Suppressor macrophage (primary cell): ENCODE results near the gene FUOM.

Experiments
- DNase-seq, 4 experiments: peaks; one replicate each; pipeline ENCODE4 v3.0.0-alpha.2; 2020 to 2022

The FUOM gene

GRCh38 chr10:133366751-133367150, 8.9 kb upstream of the FUOM start:
- no peak for DNase-seq

GRCh38 chr10:133366130-133366478, 8.3 kb upstream of the FUOM start:
- no peak for DNase-seq

DNA sequence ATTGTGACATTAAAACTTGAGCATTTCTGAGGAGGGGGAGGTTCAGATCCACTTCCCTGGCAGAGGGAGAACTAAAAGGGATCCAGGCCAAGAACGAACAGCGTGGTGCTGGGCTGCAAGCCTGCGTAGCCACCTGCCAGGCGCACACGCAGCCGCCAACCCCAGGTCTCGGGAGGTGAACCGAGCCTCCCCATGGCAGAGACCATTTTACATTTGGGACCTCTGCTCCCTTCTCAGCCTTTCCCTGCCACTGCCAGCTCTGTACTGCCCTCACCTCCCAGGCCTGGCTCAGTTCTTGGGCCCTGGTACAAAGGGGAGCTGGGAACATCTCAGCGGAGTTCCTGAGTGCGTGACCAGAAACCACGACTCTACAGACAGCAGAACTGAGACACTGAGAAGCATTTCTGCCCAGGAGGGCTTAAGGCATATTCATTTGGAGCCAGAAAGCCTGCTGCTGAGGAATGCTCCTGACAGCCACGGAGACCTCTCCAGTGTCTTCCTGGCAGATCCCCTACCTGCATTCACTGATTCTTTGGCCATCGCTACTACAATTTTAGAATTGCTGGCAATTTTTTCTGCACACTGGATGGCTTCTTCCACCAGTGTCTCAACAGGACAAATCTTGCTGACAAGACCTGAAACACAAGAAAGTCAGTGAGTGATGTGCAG, 7.8 kb upstream of the FUOM start:
- no peak for DNase-seq

GRCh38 chr10:133364645-133365431, 7.0 kb upstream of the FUOM start:
- no peak for DNase-seq

GRCh38 chr10:133362846-133363245, 5.0 kb upstream of the FUOM start:
- no peak for DNase-seq

- no peak for DNase-seq
Measured at GRCh38 chr10:133361773-133362441, 4.1 kb upstream of the FUOM start.

GRCh38 chr10:133361227-133361626, 3.4 kb upstream of the FUOM start:
- no peak for DNase-seq

GRCh38 chr10:133359972-133360610, 2.3 kb upstream of the FUOM start:
- no peak for DNase-seq

- no peak for DNase-seq
Measured at GRCh38 chr10:133359554-133359971, 1.7 kb upstream of the FUOM start.

DNA sequence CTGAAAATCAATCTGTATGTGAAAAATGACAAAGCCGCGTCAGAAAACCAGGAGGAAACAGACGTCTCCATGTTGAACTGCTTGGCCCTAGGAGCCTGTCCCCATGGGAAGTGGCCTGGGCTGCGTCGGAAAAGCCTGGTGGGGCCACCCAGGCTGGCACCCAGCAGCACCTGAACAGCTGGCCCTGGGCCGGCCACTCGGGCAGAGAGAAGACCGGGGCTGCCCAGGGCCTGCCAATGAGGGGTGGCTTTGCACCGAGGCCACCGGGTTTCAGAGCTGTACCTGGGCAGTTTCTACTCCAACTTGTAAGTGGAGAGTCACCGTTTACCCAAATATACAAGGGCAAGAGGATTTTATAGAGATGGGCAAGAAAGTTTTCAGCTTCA, 1.1 kb upstream of the FUOM start:
- no peak for DNase-seq

- no peak for DNase-seq
Measured at GRCh38 chr10:133358162-133358924, 524 bp upstream of the FUOM start.

DNA sequence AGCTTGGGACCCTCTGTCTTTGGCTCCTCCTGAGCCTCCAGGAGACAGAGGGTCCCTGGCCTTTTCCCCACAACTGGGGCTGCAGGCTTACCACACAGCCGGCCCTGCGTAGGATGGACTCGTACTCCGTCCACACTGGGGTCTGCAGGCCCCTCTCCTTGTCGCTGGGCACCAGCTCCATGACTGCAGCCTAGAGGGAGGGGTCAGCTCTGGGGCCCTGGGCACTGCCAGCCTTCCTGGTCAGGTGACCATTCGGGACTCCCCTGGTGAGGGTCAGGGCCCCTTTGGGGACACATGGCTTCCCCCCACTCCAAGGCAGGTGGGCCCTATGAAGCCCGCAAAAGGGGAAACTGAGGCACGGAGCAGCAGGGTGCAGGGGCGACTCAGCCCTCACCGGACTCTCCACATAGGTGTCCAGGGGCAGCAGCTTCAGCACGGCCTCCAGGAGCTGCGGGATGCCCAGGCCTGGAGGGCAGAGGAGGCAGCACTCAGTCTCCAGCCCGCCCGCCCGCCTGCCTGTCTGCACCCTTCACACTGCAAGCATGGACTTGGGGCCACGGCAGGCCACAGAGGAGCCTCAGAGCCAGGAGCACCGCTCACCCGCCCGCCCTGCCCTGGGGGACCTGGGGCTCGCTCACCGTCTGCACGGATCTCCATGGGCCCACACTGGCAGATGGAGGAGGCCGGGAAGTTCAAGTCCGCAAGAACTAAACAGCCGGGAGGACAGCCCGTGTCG, 1.1 kb downstream of the FUOM start:
- no peak for DNase-seq

GRCh38 chr10:133355991-133356390, 1.8 kb downstream of the FUOM start:
- DNase-seq: no peak

GRCh38 chr10:133355266-133355665, 2.6 kb downstream of the FUOM start:
- no peak for DNase-seq

DNA sequence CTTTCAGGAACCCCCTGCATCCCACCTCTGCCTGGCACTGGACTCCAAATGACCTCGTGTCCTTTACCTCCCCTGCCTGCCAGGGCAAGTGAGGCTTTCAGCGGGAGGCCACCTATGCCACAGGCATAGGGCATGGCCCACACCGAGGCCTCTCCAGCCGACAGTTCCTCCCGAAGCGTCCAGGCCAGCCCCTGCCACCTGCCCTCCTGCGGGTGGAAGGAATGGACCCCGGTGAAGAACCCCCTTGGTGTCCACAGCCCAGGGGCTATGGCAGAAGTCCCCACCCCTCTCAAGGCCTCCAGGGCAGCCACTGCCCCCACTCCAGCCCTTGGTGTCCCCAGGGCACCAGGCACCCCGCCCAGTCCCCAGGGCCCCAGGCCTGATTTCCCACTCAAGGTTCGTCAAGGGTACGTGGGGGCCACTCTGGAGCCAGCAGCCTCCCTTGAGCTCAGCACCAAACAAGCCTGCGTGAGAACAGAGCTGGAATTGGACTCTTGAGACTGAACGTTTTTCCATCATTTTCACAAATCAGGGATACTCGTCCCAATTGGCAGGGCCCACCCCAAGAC, 3.1 kb downstream of the FUOM start:
- no peak for DNase-seq

GRCh38 chr10:133353988-133354605, 3.7 kb downstream of the FUOM start:
- DNase-seq: no peak

- no peak for DNase-seq
Measured at GRCh38 chr10:133353202-133353959, 4.4 kb downstream of the FUOM start.

DNA sequence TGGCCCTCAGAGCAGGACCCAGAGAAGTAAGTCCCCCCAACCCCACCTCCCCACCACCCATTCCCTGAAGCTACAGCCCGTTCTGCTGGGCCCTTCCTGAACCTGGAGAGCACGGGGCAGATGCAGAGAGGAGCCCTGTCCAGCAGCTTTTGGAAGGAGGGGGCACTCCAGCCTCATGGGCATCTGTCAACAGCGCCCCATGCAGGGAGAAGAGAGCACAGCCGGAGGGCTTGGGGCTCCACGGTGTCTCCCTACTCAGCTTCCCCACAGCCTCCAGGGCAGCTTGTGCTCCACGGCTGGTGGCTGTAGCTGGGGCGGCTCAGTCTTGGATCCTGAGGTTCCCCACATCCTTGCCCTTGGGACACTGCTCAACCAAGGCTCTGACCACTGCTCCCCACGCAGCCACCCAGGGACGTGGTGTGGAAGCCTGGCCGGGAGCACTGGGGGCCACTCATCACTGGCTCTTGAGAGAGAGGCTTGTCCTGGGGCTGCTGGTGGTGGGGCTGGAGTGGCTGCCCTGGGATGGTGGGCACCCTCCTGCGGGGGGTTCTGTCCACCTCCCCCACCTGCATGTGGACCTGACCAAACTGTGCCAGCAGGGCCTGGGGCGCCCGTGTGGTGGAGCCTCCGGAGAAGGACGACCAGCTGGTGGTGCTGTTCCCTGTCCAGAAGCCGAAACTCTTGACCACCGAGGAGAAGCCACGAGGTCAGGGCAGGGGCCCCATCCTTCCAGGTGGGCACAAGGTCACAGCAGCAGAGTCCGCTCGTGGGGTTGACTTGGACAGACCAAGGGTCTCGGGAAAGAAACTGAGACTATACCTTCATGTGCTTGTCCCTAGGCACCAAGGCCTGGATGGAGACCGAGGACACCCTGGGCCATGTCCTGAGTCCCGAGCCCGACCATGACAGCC, 6.2 kb downstream of the FUOM start:
- DNase-seq: no peak

GRCh38 chr10:133350950-133351329, 6.9 kb downstream of the FUOM start:
- no peak for DNase-seq
